Ishikawa (cell line): ENCODE data around the gene ARRDC1.

Experiments used
- EP300 ChIP-seq: IDR thresholded peaks from 2 replicates; pipeline ENCODE4 v1.6.1; 2012; ENCODE audit warnings: borderline replicate concordance
- RAD21 ChIP-seq: IDR thresholded peaks from 2 replicates; pipeline ENCODE4 v1.6.1; 2012; ENCODE audit warnings: low read depth
- TAF1 ChIP-seq: IDR thresholded peaks from 2 replicates; pipeline ENCODE4 v1.6.1; 2012; ENCODE audit warnings: low read depth, mild to moderate bottlenecking

DNA sequence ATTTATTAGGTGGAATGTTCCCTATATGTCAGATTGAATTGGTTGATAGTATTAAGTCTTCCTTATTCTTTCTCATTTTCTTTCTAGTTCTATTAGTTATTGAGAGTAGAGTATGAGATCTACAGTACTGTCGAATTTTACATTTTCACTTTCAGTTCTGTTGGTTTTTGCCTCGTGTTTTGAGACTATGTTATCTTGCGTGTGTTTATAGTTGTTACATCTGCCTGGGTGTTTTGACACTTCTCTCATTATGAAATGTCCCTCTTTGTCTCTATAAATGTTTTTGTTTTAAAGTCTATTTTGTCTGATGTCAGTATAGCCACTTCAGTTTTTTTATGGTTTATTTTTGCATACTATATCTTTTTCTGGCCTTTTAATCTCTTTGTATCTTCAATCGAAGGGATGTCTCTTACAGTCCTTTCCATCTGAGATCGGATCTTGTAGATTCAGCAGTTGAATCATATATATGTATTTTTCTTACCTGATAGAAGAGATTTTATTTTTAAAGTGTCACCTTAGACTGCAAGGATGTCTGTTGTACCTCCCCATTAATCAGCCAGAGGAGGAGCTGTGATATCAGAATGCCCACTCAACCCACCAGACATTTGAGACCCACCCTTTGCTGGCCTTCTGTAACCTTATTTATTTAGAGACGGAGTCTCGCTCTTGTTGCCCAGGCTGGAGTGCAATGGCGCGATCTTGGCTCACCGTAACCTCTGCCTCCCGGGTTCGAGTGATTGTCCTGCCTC lies 34.0 kb downstream of the ARRDC1 start:
- TF ChIP-seq TAF1 (no peak), RAD21 (no peak), EP300 (no peak)
